Ishikawa (cell line): ENCODE results near the gene KRT77.

Source experiments
- CEBPB ChIP-seq: IDR thresholded peaks from 2 replicates; pipeline ENCODE4 v1.6.1; 2012
- CREB1 ChIP-seq: IDR thresholded peaks from 2 replicates; pipeline ENCODE4 v1.6.1; 2012; ENCODE audit warnings: low read depth
- EGR1 ChIP-seq: IDR thresholded peaks from 2 replicates; pipeline ENCODE4 v1.6.1; 2012
- EP300 ChIP-seq: IDR thresholded peaks from 2 replicates; pipeline ENCODE4 v1.6.1; 2012; ENCODE audit warnings: borderline replicate concordance
- FOXM1 ChIP-seq: IDR thresholded peaks from 2 replicates; pipeline ENCODE4 v1.6.1; 2012; ENCODE audit warnings: low read depth, borderline replicate concordance
- MAX ChIP-seq: IDR thresholded peaks from 2 replicates; pipeline ENCODE4 v1.6.1; 2012
- NFIC ChIP-seq: IDR thresholded peaks from 2 replicates; pipeline ENCODE4 v1.6.1; 2012
- RAD21 ChIP-seq: IDR thresholded peaks from 2 replicates; pipeline ENCODE4 v1.6.1; 2012; ENCODE audit warnings: low read depth
- USF1 ChIP-seq: IDR thresholded peaks from 2 replicates; pipeline ENCODE4 v1.6.1; 2012
- YY1 ChIP-seq: IDR thresholded peaks from 2 replicates; pipeline ENCODE4 v1.6.1; 2012; ENCODE audit warnings: low read depth
- TF ChIP-seq, protein P1 (sequence below): IDR thresholded peaks from 2 replicates; pipeline ENCODE4 v1.6.1; 2012; ENCODE audit warnings: low read depth, mild to moderate bottlenecking

DNA sequence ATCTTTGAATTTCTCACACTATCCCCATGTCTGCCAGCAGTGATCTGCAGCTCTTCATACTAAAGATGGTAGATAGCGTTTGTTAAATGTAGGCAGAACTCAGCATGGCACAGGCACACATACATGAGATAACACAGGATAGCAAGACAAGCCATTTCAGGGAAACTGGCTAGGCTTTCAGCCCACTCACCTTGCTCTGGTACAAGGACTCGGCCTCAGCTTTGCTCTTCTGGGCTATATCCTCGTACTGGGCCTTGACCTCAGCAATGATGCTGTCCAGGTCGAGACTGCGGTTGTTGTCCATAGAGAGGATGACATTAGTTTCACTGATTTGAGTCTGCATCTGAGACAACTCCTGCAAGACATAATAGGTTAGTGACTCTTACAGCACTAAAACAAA lies 26.2 kb downstream of the KRT77 start:
- TF ChIP-seq CEBPB (no peak), FOXM1 (no peak), RAD21 (no peak), YY1 (no peak), MAX (no peak), USF1 (no peak), EP300 (no peak), NFIC (no peak), CREB1 (no peak), EGR1 (no peak)
- TF ChIP-seq, protein P1, sequence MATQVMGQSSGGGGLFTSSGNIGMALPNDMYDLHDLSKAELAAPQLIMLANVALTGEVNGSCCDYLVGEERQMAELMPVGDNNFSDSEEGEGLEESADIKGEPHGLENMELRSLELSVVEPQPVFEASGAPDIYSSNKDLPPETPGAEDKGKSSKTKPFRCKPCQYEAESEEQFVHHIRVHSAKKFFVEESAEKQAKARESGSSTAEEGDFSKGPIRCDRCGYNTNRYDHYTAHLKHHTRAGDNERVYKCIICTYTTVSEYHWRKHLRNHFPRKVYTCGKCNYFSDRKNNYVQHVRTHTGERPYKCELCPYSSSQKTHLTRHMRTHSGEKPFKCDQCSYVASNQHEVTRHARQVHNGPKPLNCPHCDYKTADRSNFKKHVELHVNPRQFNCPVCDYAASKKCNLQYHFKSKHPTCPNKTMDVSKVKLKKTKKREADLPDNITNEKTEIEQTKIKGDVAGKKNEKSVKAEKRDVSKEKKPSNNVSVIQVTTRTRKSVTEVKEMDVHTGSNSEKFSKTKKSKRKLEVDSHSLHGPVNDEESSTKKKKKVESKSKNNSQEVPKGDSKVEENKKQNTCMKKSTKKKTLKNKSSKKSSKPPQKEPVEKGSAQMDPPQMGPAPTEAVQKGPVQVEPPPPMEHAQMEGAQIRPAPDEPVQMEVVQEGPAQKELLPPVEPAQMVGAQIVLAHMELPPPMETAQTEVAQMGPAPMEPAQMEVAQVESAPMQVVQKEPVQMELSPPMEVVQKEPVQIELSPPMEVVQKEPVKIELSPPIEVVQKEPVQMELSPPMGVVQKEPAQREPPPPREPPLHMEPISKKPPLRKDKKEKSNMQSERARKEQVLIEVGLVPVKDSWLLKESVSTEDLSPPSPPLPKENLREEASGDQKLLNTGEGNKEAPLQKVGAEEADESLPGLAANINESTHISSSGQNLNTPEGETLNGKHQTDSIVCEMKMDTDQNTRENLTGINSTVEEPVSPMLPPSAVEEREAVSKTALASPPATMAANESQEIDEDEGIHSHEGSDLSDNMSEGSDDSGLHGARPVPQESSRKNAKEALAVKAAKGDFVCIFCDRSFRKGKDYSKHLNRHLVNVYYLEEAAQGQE: no peak
